GM19397 (cell line): Measurements from ENCODE around the gene MAPT.
"Not testable (repeated sequence)": the region's sequence is repeated elsewhere in the genome, so short reads cannot be mapped to it uniquely, and the experiment has no call there.

ENCODE experiments used
- ATAC-seq: cut with Tn5 transposase; IDR thresholded peaks from one replicate; pipeline ENCODE4 v1.9.1; 2021; ENCODE audit warnings: mild to moderate bottlenecking, moderate library complexity; ENCODE audit not compliant: unreplicated experiment

The MAPT gene

GRCh38 chr17:45861165-45861564 is 33.2 kb upstream of the MAPT start:
- no peak for ATAC-seq

- not testable (repeated sequence) for ATAC-seq
Measured at GRCh38 chr17:45862127-45862526, 32.2 kb upstream of the MAPT start.

- ATAC-seq: no peak
Measured at GRCh38 chr17:45863857-45864654, 30.3 kb upstream of the MAPT start.

GRCh38 chr17:45867171-45867570 is 27.2 kb upstream of the MAPT start:
- no peak for ATAC-seq

GRCh38 chr17:45867702-45868101 is 26.7 kb upstream of the MAPT start:
- no peak for ATAC-seq

- no peak for ATAC-seq
Measured at GRCh38 chr17:45868276-45868675, 26.1 kb upstream of the MAPT start.

GRCh38 chr17:45869676-45870341 is 24.5 kb upstream of the MAPT start:
- no peak for ATAC-seq

GRCh38 chr17:45870342-45870974 is 23.9 kb upstream of the MAPT start:
- ATAC-seq: no peak

- no peak for ATAC-seq
Measured at GRCh38 chr17:45871718-45872117, 22.6 kb upstream of the MAPT start.

- no peak for ATAC-seq
Measured at GRCh38 chr17:45873728-45874127, 20.6 kb upstream of the MAPT start.

GRCh38 chr17:45874151-45874550 is 20.2 kb upstream of the MAPT start:
- no peak for ATAC-seq

- no peak for ATAC-seq
Measured at GRCh38 chr17:45876539-45876938, 17.8 kb upstream of the MAPT start.

- ATAC-seq: no peak
Measured at GRCh38 chr17:45877467-45877866, 16.9 kb upstream of the MAPT start.

GRCh38 chr17:45883063-45883462 is 11.3 kb upstream of the MAPT start:
- no peak for ATAC-seq

- no peak for ATAC-seq
Measured at GRCh38 chr17:45886852-45887251, 7.5 kb upstream of the MAPT start.

GRCh38 chr17:45888392-45888791 is 6.0 kb upstream of the MAPT start:
- ATAC-seq: no peak

- ATAC-seq: no peak
Measured at GRCh38 chr17:45889579-45889978, 4.8 kb upstream of the MAPT start.

GRCh38 chr17:45893725-45894021 is 681 bp upstream of the MAPT start:
- no peak for ATAC-seq

- ATAC-seq: no peak
Measured at GRCh38 chr17:45895304-45895968, 1.1 kb downstream of the MAPT start.

GRCh38 chr17:45895969-45896785 is 1.8 kb downstream of the MAPT start:
- ATAC-seq: no peak
